ENCODE data around the gene FAM13A. TPM values are rescaled to one million over a fixed set of nuclear protein-coding genes. Genes with fewer than 3 reads are reported as not detected.

FAM13A gene
- total RNA-seq, 4 donors from 2014 or later = 17.7 to 80.3 (median 46.2) TPM

DNA sequence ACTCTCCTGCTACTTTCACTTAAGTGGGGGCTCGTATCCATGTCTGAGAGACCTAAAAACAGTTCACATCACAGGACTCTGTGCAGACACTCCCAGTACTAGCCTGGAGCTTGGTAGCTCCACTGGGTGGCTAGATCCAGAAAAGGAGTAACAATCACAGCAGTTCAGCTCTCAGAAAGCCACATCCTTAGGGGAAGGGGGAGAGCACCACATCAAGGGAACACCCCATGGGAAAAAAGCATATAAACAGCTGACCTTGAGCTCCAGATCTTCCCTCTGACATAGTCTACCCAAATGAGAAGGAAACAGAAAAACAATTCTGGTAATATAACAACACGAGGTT, 175.8 kb downstream of the FAM13A start:
- DNase-seq = no peak
- Histone ChIP-seq H3K27me3 (no peaks in the 10 kb centered on the region), H3K4me1 (no peaks in the 10 kb centered on the region), H3K4me3 (no peak overlapping the region), H3K36me3 (no peaks in the 10 kb centered on the region), H3K27ac (no peak overlapping the region), H3K9me3 (no peaks in the 10 kb centered on the region)
- intact Hi-C loops (cut with DNase I; ENCODE audit: low total_unique reads) = no loop called here
- TF ChIP-seq, protein P1, sequence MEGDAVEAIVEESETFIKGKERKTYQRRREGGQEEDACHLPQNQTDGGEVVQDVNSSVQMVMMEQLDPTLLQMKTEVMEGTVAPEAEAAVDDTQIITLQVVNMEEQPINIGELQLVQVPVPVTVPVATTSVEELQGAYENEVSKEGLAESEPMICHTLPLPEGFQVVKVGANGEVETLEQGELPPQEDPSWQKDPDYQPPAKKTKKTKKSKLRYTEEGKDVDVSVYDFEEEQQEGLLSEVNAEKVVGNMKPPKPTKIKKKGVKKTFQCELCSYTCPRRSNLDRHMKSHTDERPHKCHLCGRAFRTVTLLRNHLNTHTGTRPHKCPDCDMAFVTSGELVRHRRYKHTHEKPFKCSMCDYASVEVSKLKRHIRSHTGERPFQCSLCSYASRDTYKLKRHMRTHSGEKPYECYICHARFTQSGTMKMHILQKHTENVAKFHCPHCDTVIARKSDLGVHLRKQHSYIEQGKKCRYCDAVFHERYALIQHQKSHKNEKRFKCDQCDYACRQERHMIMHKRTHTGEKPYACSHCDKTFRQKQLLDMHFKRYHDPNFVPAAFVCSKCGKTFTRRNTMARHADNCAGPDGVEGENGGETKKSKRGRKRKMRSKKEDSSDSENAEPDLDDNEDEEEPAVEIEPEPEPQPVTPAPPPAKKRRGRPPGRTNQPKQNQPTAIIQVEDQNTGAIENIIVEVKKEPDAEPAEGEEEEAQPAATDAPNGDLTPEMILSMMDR (IDR thresholded peaks at IDR 0.05) = no peak
- no peak for TF ChIP-seq POLR2A (IDR thresholded peaks at IDR 0.05)

DNA sequence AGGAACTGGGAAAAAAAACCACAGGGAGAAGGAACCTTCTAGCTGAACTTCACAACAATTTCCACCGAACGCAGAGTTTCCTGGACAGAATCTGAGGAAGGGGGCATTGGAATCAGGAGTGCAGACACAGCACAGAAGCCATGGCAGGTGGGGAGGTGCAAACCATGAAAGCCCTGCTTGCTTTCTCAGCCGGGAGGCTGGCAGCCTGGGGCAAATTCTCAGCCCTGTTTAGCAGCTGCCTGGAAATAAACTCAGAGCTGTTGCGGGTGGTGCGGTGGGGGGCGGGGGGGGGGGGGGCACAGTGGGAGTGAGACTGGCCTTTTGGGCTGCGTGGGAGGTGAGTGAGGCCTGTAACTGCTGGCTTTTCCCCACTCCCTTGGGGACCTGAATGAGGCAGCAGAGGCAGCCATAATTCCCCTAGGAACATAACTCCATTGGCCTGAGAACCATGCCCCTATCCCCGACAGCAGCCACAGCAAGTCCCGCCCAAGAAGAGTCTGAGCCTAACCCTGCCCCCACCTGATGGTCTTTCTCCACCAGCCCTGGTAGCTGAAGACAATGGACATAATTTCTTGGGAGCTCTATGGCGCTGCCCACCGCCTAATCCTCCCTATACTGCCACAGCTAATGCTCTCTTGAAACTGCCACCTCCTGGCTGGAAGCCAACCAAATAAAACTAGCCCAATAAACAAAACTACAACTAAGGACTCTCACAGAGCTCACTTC, 176.3 kb downstream of the FAM13A start:
- H3K9me3 ChIP-seq = no peaks in the 10 kb centered on the region
- no peaks in the 10 kb centered on the region for H3K4me1 ChIP-seq
- TF ChIP-seq, protein P1 (IDR thresholded peaks at IDR 0.05) = no peak
- no peak for TF ChIP-seq POLR2A (IDR thresholded peaks at IDR 0.05)
- no peak overlapping the region for H3K27ac ChIP-seq
- no peaks in the 10 kb centered on the region for H3K27me3 ChIP-seq
- intact Hi-C loops (cut with DNase I; ENCODE audit: low total_unique reads) = no loop called here
- no peak for DNase-seq
- no peak overlapping the region for H3K4me3 ChIP-seq
- H3K36me3 ChIP-seq = no peaks in the 10 kb centered on the region

DNA sequence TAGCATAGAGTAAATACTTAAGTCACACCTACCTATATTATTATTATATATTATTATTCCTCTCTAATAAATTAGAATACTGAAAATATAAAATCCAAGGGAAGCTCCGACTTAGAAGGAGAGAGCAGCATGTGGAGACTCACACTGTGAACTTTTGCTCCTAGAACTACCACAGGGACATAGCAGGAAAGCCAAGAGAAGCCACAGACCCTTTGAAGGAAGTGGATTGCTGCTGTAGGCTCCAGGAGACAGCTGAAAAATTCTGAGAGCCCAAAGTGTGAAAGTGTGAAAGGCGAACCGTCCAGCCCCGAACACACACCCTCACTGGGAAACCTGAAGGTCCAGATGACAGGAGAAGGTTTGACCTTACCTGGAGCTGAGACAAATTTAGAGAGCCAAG, 177.0 kb downstream of the FAM13A start:
- TF ChIP-seq POLR2A (IDR thresholded peaks at IDR 0.05) = no peak
- TF ChIP-seq, protein P1 (IDR thresholded peaks at IDR 0.05) = no peak
- intact Hi-C loops (cut with DNase I; ENCODE audit: low total_unique reads) = no loop called here
- Histone ChIP-seq H3K9me3 (no peaks in the 10 kb centered on the region), H3K27me3 (no peaks in the 10 kb centered on the region), H3K4me3 (no peak overlapping the region), H3K27ac (no peak overlapping the region), H3K4me1 (no peaks in the 10 kb centered on the region), H3K36me3 (no peaks in the 10 kb centered on the region)
- no peak for DNase-seq

DNA sequence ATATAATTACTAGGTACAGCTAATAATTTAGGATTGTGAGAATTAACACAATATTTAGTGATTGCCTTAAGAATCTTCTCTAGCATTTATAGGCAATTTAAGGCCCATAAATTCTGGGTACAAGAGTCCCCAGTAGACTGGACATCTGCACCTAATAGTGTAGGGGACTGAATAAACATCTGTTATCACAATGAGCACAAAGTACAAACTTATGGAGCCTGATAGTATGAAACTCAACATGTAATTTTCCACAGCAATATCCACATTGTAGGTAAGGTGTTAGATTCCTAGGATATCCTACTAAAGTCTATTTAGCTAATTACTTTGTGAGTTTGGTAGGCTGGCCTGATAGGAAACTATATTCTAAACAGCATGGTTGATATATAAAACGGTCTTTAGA, 178.3 kb downstream of the FAM13A start:
- H3K9me3 ChIP-seq = no peaks in the 10 kb centered on the region
- no peaks in the 10 kb centered on the region for H3K27me3 ChIP-seq
- H3K4me3 ChIP-seq = no peak overlapping the region
- no peak overlapping the region for H3K27ac ChIP-seq
- H3K4me1 ChIP-seq = no peaks in the 10 kb centered on the region
- intact Hi-C loops (cut with DNase I; ENCODE audit: low total_unique reads) = no loop called here
- no peaks in the 10 kb centered on the region for H3K36me3 ChIP-seq
- no peak for TF ChIP-seq POLR2A (IDR thresholded peaks at IDR 0.05)
- TF ChIP-seq, protein P1 (IDR thresholded peaks at IDR 0.05) = no peak
- DNase-seq = no peak

DNA sequence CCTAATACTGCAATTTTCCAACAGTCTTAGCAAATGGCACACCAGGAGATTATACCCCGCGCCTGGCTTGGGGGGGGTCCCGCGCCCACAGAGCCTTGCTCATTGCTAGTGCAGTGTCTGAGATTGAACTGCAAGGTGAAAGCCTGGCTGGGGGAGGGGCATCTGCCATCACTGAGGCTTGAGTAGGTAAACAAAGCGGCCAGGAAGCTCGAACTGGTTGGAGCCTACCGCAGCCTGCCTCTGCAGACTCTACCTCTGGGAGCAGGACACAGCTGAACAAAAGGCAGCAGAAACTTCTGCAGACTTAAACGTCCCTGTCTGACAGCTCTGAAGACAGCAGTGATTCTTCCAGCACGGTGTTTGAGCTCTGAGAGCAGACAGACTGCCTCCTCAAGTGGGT, 186.6 kb downstream of the FAM13A start:
- no peak for TF ChIP-seq POLR2A (IDR thresholded peaks at IDR 0.05)
- TF ChIP-seq, protein P1 (IDR thresholded peaks at IDR 0.05) = no peak
- Histone ChIP-seq H3K36me3 (no peaks in the 10 kb centered on the region), H3K4me3 (no peak overlapping the region), H3K27ac (no peak overlapping the region), H3K4me1 (no peaks in the 10 kb centered on the region), H3K27me3 (no peaks in the 10 kb centered on the region), H3K9me3 (no peaks in the 10 kb centered on the region)
- intact Hi-C loops (cut with DNase I; ENCODE audit: low total_unique reads) = no loop called here
- no peak for DNase-seq

Data from uterus (tissue), 4 donors.